K562 (cell line): ENCODE measurements around the gene IMP4. TPM values are rescaled to one million over a fixed set of nuclear protein-coding genes. Genes with fewer than 3 reads are reported as not detected.

ENCODE experiments used
- ELK1 ChIP-seq: sonication (generic); formaldehyde crosslinking; IDR thresholded peaks from 2 replicates; pipeline ENCODE4 v1.8.1; 2022; ENCODE audit warnings: missing genetic modification reagents
- KDM2B ChIP-seq: fragments of 250-450 bp; sonication (Bioruptor Pico); IDR thresholded peaks from 2 replicates; pipeline ENCODE4 v1.8.0; 2021; ENCODE audit warnings: mild to moderate bottlenecking, moderate library complexity
- MGA ChIP-seq: fragments of 450-650 bp; IDR thresholded peaks from 2 replicates; pipeline ENCODE4 v1.6.1; 2016; ENCODE audit warnings: mild to moderate bottlenecking, moderate library complexity
- POLR3G ChIP-seq: IDR thresholded peaks from 2 replicates; pipeline ENCODE4 v1.6.1; 2011; ENCODE audit not compliant: insufficient read length, insufficient replicate concordance; ENCODE audit errors: extremely low read depth
- RBM17 ChIP-seq: fragments of 200-400 bp; formaldehyde crosslinking; IDR thresholded peaks from 2 replicates; pipeline ENCODE4 v1.6.1; 2017; ENCODE audit warnings: low read depth, mild to moderate bottlenecking, low read length, borderline replicate concordance
- RHOXF2B ChIP-seq: fragments of 250-450 bp; sonication (Bioruptor Pico); conservative IDR thresholded peaks from 2 replicates; pipeline ENCODE4 v1.5.1; 2021
- RNF2 ChIP-seq: sonication (generic); IDR thresholded peaks from 2 replicates; pipeline ENCODE4 v1.6.1; 2016
- THRB ChIP-seq: fragments of 450-650 bp; formaldehyde crosslinking; conservative IDR thresholded peaks from 2 replicates; pipeline ENCODE4 v1.4.0; 2022; ENCODE audit warnings: mild to moderate bottlenecking, missing genetic modification characterization
- XRCC3 ChIP-seq: fragments of 450-650 bp; IDR thresholded peaks from 2 replicates; pipeline ENCODE4 v1.6.1; 2017; ENCODE audit warnings: mild to moderate bottlenecking, moderate library complexity
- ZEB2 ChIP-seq: fragments of 450-650 bp; IDR thresholded peaks from 2 replicates; pipeline ENCODE4 v1.6.1; 2016
- ZFP36 ChIP-seq: fragments of 150-350 bp; IDR thresholded peaks from 2 replicates; pipeline ENCODE4 v1.6.1; 2018; ENCODE audit warnings: low read length, low read depth; ENCODE audit not compliant: partially characterized antibody
- ZNF133 ChIP-seq: fragments of 250-450 bp; sonication (Bioruptor Pico); IDR thresholded peaks from 2 replicates; pipeline ENCODE4 v1.4.0; 2020; ENCODE audit warnings: mild to moderate bottlenecking
- ZNF134 ChIP-seq: fragments of 250-450 bp; sonication (Bioruptor Pico); conservative IDR thresholded peaks from 2 replicates; pipeline ENCODE4 v1.4.0; 2020
- ZNF431 ChIP-seq: sonication (generic); formaldehyde crosslinking; IDR thresholded peaks from 2 replicates; pipeline ENCODE4 v1.8.0; 2022; ENCODE audit warnings: mild to moderate bottlenecking, missing genetic modification reagents
- ZSCAN32 ChIP-seq: fragments of 450-650 bp; formaldehyde crosslinking; IDR thresholded peaks from 2 replicates; pipeline ENCODE4 v1.4.0; 2020; ENCODE audit warnings: mild to moderate bottlenecking, moderate library complexity
- polyA plus RNA-seq, 8 experiments: library from polyadenylated mRNA; depleted of rRNA in 4 of 8; stranded (reverse) in 5 of 8; unstranded in 3 of 8; fragments of >200 nt; fragmentation: Nextera tagmentation in 2 of 8; fragmentation: Illumina TruSeq in 1 of 8; extraction: Ambion mirVana in 2 of 8; extraction: Trizol in 1 of 8; gene quantifications; 2 replicates each; pipeline versions ENCODE4 v1.2.1 to v1.2.3, GENCODE V29; 2011 to 2014; ENCODE audit warnings: inconsistent platforms in 1 of 8, missing spikeins in 1 of 8
- total RNA-seq, 7 experiments: library from RNA; depleted of rRNA in 6 of 7; stranded (reverse); fragments of >200 nt in 6 of 7; fragmentation: Illumina TruSeq in 2 of 7; extraction: Trizol in 2 of 7; gene quantifications; 2 replicates each; pipeline versions ENCODE4 v1.2.1 to v1.2.3, GENCODE V29; 2011 to 2021; ENCODE audit warnings: low replicate concordance in 1 of 7

IMP4 gene
- total and polyA plus RNA-seq, 9 of the 15 experiments (the other 6 are each of a cell fraction or from before 2014, with no cell fraction given) = 35.4 to 209 (median 100.0) TPM

- TF ChIP-seq THRB (CRISPR knock-in tag) = no peak
- peak; percentile 50; the same call in 1 of the 2 replicates for TF ChIP-seq RNF2
- TF ChIP-seq ELK1 (CRISPR knock-in tag) = no peak
- no peak for TF ChIP-seq ZSCAN32 (CRISPR knock-in tag)
- TF ChIP-seq RHOXF2B (CRISPR knock-in tag) = no peak
- TF ChIP-seq KDM2B (CRISPR knock-in tag) = no peak
- TF ChIP-seq ZNF431 (CRISPR knock-in tag) = no peak
- no peak for TF ChIP-seq POLR3G
- TF ChIP-seq ZNF133 = no peak
- peak; percentile 27 for TF ChIP-seq ZFP36
- TF ChIP-seq ZEB2 = no peak
- no peak for TF ChIP-seq ZNF134
- no peak for TF ChIP-seq XRCC3
- no peak for TF ChIP-seq RBM17
- peak; percentile 81 for TF ChIP-seq MGA
Measured at GRCh38 chr2:130372055-130372832, 29.5 kb downstream of the IMP4 start (continued).
